GM18508 (cell line): Measurements from ENCODE around the gene TMOD2.

Source experiments
- ATAC-seq: cut with Tn5 transposase; IDR thresholded peaks from one replicate; pipeline ENCODE4 v1.9.1; 2021; ENCODE audit warnings: moderate number of reproducible peaks; ENCODE audit not compliant: insufficient read depth, unreplicated experiment

Gene TMOD2

DNA sequence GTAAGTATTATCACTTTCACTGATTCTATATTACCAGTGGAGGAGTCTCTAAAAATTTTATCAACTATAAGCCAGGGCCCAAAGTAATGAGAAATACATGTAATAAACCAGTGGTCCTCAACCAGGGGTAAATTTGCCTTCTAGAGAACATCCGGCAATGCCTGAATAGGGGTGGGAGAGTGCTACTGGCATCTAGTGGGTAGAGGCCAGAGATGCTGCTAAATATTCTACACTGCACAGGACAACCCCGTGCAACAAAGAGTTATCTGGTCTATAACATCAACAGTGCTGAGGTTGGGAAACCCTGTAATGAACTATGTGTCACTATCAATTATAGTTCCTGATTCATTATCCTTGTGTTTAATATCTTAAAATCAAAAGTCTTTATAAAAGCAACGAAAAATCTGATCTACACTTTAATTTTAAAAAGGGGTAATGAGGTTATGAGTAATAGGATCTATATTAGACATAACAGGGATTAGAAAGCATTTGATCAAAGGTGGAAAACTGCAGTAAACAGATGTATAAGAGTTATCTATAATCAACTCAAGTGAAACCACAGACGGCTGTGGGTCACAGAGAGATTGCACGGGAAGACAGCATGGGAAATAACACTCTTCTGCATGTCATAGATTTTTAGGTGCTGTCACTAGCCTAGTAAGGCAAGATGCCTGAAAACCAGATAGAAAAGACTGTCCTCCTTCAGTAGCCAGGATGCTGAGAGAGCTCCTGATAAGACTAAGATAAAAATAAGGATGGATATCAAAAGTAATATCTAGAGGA is 16.0 kb upstream of the TMOD2 start:
- no peak for ATAC-seq

DNA sequence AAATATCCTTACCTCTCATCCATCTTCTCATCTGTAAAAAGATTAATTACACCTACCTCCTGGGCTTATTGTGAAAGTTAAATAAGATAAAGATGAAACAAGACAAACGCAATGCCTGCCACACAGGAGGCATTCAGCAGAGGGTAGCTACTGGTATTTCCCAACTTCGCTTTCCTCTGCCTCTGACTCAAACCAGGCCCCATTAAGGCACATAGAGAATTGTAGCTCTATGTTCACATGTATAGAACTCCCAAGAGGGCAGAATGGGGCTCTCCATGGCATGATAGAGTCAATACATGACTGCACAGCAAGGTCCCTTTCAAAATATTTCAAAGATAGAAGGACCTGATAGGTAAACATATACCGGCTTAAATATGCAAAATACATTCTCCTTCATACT is 15.3 kb upstream of the TMOD2 start:
- no peak for ATAC-seq

DNA sequence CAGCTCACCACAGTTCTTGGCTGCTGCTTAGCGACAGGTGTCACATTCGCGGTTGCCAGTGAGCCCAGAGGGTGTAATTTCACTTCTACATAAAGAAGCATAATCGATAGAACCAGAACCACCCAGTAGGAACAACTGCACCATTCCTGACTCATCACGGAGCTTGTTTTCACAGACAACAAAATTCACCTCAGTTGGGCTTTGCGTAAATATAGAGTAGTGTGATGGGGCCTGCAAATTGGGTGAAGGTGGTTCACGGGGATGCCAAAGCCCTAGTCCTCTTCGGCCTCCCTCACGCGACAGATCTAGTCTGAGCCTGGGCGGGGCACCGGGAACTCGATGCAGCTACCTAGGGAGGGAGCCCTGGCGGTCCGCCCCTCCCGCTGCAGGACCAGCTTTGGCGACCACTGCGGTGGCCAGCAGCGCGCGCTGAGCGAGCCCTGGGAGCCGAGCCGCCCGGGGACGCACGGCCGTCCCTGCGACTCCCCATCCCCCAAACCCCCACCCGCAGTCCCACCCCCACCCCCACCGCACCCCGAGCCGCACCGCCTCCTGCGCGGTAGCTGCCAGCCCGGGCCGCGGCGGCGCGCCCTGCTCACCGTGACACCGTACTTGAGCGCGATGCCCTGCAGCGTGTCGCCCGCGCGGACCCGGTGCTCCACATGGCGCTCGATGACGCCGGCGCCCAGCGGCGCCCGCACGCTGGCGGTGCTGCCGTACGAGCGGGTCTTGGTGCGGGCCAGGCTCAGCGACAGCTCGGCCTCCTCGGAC is 14.5 kb upstream of the TMOD2 start:
- no peak for ATAC-seq

DNA sequence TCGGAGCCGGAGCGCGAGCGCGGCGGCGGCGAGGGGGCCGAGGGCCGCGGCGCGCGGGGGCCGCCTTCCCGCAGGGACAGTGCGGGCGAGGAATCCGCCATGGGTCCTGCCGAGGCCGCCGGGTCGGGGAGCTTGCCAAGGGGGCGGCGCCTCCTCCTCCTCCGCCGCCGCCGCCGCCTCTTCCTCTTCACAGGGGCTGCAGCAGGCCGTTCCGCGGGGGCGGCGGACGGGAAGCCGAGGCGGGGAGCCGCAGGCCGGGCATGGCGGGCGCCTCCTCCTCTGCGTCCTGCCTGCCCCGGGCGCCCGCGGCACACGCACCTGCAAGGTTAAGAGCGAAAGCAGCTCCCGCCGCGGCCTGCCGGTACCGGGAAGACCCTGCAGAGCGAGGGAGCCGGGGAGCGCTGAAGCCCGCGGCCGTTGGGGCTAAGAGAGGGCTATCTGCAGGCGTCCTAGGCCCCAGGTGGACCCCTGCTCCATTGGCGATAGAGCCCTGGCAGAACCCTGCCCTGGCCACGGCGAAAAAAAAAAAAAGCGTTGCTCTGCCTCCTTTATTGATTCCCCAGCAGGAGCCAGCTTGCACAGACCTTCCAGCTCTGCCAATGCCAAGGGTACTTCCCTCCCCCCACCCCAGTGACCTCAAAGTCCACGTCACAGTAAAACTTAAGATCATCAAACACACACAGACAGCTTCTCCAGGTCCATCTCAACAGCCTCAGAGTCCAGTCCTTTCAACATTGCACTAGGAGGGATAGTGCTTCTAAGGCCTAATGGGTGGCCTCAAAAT is 13.7 kb upstream of the TMOD2 start, which contains the start of gene LYSMD2:
Gene LYSMD2 (minus strand): TSS at position 134 of the 784 bp plus-strand sequence. CDS start 33 bp downstream, at position 101.
- no peak for ATAC-seq

DNA sequence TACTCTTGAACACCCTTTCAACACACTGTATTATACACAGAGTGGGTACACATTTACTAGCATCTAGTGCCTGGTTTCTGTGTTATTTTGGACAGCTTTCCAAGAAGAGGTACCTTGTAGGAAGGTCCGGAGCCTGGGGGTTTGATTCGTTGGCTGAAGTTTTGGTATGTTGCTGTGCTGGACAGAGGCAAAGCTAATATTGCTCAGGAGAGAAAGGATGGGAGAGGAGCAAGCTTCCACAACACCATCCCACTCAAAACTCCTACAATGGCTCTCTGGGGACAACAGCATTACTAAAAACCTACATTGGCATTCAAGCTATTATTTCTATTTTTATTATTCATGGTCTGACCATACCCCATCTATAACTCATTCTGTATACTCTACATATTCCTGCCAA is 12.8 kb upstream of the TMOD2 start:
- no peak for ATAC-seq

DNA sequence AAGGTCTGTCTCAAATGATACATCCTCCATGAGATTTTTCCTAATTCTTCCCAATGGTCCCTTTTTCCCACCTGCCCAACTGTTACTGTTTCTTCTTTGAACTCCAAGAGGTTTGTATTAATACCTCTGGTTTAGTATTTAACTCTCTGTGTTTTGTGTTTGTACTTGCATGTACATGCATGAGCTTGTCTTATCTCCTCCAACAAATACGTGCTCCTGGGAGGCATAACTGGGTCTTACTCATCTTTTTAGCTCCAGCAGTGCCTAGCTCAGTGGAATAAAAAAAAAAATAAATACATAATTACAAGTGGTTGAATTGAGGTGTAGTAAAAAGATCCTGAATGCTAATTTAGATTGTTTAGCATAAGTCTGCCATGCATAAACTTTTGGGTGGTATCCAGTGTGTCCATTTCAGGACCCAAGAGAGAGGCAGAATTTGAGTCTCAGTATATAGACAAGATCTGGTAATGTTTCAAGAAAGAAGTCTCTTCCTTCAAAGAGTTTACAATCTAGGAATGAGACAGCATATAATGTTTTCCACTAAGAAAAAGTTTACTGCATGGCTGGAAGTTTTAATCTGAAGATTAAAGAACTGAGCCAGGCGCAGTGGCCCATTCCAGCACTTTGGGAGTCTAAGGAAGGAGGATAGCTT is 12.2 kb upstream of the TMOD2 start:
- ATAC-seq: no peak

DNA sequence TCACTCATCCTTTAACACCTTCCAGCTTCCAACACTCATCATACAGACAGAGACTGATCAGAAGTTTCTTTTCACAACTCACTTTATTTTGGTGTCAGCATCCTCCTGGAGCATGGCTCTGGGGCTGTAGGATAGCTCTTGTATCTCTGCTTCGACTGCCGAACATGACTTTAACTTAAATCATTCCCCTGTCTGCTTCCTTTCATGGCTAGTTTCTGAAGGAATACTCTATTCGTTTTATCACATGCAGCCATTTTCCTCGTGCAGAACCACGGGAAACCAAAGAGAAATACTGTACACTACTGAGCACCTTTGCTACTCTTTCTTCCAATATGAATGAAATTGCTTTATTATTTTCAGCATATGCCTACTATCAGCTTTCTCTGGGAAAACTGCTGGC is 2.1 kb upstream of the TMOD2 start:
- ATAC-seq: no peak

DNA sequence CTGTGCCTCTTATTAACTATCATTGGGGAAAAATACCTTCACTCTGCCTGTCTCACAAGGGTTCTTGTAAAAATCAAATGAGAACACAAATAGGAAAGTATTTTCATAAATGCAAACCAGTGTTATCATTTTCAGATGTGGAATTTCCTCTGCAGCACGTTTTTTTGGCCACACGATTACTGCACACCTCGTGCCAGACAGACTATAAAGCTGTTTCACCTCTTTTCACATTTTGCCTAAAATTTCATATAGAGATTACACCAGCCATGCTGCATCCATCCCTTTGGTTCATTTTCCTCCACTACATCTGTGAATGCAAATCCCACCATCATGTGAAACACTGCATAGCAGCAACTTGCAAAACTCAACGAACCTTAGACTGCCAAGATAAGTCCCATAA is 1.2 kb upstream of the TMOD2 start:
- ATAC-seq: no peak

DNA sequence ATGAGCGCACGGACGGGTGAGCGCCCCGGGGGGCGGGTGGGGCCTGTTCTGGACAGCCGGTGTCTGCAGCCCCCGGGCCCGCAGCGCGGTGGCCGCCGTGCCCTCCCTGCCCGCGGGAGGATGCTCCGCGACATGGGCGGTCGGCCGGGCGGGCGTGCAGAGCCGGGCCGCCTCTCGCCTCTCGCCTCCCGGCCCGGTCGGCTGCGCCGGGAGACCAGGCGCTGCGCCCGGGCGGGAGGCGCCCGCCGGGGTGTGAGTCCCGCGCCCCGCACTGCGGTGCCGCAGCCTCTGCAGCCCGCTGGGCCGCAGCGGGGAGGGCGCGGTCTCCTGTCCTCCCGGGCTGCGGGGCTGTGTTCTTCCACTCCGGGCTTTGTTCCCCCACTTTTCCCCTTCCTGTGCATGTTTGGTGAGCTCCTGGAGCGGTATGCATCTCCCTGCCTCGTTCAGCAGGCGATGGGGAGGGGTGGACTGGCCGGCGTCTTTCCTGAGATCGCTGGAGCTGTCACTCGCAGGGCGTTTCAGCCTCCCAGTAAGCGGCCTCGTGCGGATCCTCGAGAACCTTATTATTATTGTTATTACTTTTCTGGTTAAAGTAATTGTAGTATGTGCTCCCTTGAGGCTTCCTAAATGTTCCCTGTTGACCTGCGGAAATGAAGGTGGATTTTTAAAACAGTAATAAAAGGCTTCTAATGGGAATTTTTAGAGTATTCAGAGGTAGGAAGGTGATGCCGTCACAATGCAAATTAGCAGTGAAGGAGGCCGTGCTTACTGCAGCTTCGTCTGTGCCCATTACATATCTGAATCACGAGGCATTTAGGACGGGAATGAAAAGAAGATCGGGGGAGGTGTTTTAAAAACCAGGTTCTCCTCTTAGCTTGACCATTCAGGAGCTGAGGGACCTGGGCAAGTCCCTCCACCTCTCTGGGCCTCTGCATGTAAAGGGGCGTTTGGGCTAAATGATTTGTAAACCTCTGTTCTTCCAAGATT is 593 bp downstream of the TMOD2 start:
- no peak for ATAC-seq

DNA sequence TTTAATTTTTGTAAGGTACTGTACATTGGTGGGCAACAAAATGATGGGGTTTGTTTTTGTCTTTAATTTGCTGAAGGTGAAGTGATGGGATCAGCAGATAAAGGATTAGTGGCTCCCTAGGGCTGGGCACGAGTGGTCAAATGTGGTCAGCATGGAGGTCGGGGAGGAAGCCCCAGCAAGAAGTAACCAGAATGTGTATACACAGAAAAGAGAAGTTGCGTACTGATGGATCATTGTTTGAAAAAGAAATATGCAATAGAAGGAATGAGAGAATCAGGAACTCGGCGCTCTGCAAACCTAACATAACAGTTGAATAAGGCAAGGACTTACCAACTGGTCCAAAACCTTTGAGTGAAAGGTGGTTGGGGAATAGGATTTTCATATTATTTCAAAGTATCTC is 1.5 kb downstream of the TMOD2 start:
- no peak for ATAC-seq

DNA sequence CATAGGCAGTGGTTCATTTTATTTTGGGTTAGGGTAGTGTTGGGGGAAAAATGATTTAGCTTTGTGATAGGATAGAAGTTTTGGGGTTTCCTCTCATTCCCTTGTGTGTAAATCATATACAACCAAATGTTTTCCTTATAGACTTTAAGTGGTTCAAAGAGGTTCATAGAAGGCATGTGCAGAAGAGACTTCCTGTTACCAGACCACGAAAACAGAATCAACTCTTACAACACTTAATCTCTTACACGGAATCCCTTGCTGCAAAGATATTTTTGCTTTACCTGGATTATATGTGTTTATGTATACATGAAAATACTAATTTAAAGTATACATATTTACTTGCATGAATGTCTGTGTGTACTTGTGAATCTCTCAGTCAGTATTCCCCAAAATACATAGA is 2.9 kb downstream of the TMOD2 start:
- ATAC-seq: no peak

DNA sequence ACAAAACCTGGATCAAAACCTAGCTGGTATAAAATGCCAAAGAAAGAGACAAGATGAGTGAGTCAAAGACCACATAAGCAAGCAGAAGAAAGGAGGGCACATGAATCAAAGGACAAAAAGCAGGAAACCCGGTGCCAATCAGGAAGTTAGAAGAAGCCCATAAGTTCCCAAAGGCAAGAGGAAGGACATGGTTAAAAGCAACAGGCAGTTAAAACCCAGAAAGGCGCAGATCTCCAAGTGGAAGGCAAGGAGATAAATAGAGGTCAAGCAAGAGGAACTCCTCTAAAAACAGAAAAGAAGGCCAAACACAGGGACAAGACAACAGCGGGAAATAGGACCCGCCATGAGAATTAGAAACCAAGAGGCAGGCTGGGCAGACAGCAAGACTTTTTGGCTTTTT is 4.4 kb downstream of the TMOD2 start:
- no peak for ATAC-seq

DNA sequence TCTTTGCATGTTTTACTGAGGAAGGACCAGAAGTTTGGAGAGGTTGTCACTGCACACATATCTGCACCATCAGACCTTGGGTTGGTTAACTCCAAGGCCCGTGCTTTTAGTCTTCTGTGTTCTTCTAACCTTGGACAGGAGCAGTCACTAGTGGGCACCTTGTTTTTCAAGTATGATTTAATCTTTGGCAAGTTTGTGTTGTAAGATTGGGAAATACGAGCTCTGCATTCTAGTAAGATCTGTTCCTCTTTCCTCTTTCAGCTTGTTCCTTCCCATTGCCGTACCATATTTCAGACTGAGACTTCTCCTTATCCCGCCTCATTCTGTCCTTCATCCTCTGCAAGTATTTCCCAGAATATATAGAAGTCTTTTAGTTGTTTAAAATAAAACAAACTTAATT is 5.1 kb downstream of the TMOD2 start:
- no peak for ATAC-seq

DNA sequence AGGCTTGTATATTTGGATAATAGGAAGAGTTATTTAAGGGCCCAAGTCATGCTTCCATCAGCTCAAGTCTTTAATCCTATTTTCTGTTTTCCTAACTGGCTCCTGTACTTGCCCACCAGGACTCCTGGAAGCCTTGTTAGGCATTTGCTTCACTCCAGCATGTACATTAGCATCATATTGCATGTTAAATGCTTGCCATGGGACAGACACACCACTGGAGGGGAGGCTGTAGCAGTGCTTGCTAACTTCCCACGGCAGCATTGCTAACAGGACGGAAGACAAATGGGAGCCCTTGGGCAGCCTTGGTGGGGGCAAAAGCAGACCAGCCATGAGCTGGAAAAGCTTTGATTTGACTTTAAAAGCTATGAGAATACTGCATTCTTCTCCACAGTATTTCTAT is 6.1 kb downstream of the TMOD2 start:
- no peak for ATAC-seq

DNA sequence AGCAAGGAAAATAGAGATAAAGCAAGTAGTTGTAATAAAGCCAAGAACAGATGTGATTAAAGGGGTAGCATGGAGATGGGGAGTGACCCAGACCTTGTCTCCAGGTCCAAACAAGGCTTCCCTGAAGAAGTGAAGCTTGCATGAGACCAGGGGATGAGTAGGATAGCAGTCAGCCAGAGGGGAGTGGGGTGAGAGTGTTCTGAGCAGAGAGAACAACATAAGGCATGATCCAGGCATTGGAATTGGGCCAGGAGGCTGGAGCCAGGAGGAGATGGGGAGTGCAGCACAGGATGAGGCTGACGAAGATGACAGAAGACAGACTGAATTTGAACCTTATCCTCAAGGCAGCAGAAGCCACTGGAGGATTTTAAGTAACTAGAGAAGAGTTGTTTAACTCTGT is 7.2 kb downstream of the TMOD2 start:
- no peak for ATAC-seq

DNA sequence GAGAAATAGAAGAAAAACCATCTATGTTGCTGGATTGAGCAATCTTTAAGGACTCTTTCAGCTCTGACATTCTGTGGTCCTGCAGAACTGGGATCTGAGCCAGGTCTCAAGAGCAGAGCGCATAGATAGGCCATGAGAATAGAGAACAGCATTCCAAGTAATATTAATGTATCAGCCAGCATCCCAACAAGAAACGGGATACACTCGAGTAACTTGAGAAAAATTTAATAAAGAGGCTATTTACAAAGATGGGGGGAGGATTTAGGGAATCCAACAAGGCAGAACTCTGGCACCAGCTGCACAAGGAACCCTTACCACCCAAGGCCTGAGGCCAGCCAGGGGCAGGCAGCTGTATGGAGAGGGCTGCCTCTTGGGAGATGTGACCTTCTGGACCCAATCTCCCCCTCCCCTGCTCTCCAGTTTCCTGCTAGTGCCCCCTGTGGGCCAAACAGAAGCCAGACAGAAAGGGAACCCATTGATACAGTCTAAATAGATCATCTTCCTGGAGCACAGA is 8.2 kb downstream of the TMOD2 start:
- no peak for ATAC-seq

DNA sequence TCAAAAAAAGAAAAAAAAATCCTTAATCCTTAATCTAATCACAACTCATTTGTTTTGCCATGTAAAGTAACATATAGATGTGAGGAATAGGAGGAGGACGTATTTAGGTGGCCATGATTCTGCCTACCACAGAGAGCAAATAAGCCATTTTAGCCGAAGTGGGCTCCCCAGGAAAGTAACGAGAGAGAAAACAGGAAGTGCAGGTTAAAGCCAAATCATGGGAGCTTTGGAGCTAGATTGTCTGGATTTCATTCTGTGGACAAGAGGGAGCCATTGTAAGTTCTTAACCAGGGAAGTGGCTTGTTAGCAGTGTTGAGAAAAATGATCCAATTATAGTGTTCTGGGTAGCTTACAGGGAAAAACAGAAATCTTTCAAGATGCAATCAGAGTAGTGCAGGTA is 9.4 kb downstream of the TMOD2 start:
- no peak for ATAC-seq

DNA sequence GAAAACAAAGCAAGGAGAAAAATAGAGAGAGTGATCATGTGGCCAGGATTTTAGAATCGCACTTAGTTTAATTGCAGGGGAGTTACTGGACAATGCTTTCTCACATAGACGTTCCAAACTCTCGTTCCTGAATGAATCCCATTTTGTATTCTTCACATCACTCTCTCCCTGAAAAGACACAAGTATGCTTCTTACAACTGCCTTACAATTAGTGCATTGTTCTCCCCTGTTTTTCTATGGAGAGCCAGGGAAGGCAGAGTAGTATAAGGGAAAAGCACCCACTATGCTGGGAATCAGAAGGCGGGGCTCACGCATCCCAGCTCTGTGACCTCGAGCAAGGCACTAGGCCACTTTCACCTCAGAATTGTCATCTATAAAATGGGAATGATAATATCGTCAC is 14.4 kb downstream of the TMOD2 start:
- no peak for ATAC-seq

DNA sequence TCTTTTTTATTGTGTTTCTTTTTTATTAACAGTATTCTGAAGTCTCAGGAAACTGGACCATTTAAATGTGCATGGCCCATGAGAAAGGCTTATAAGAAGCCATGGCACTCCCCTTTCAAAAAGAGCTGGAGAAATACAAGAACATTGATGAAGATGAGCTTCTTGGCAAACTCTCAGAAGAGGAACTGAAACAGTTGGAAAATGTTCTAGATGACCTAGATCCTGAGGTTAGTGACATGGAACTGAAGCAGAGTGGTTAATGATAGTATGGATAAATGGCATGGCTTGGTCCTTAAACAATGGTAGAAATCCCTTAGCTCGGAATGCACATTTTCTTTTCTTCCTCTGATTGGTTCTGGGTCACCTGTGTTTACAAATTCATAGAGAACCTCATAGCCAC is 14.9 kb downstream of the TMOD2 start:
- ATAC-seq: no peak
